GM23338 (cell line): ENCODE results near the gene CHD2. TPM values are rescaled to one million over a fixed set of nuclear protein-coding genes. Genes with fewer than 3 reads are reported as not detected.

Source experiments
- ATAC-seq: fragments of 200-7000 bp; cut with Tn5 transposase; 3 replicates; pipeline ENCODE4 v1.9.1; 2020
- DNase-seq: peaks from one replicate; pipeline ENCODE4 v3.0.0-alpha.2; 2015; ENCODE audit warnings: low spot score
- H2AFZ ChIP-seq: fragments of 200-600 bp; sonication (generic); 2 replicates; pipeline ENCODE4 v1.8.0; 2016; ENCODE audit warnings: antibody characterized with exemption, mild to moderate bottlenecking, moderate library complexity
- H3F3A ChIP-seq: fragments of 200-600 bp; sonication (generic); replicated peaks from 2 replicates; pipeline ENCODE4 v1.8.0; 2017; ENCODE audit warnings: antibody characterized with exemption, mixed run types, low read depth
- H3K27ac ChIP-seq: fragments of 200-600 bp; sonication (generic); 2 replicates; pipeline ENCODE4 v1.6.1; 2016; ENCODE audit warnings: low read depth
- H3K27me3 ChIP-seq: fragments of 200-600 bp; sonication (generic); 2 replicates; pipeline ENCODE4 v1.8.0; 2016; ENCODE audit warnings: mild to moderate bottlenecking, mixed run types, moderate library complexity; ENCODE audit not compliant: insufficient read depth
- H3K36me3 ChIP-seq: fragments of 200-600 bp; sonication (generic); 2 replicates; pipeline ENCODE4 v1.8.0; 2016; ENCODE audit warnings: mild to moderate bottlenecking; ENCODE audit not compliant: insufficient read depth
- H3K4me1 ChIP-seq: fragments of 200-600 bp; sonication (generic); 2 replicates; pipeline ENCODE4 v1.8.0; 2016; ENCODE audit warnings: mild to moderate bottlenecking, moderate library complexity; ENCODE audit not compliant: insufficient read depth
- H3K4me2 ChIP-seq: fragments of 200-600 bp; sonication (generic); 2 replicates; pipeline ENCODE4 v1.7.1; 2017; ENCODE audit warnings: mixed run types
- H3K4me3 ChIP-seq: fragments of 200-600 bp; sonication (generic); 2 replicates; pipeline ENCODE4 v1.6.1; 2016; ENCODE audit warnings: mixed run types
- H3K79me2 ChIP-seq: fragments of 200-600 bp; sonication (generic); replicated peaks from 2 replicates; pipeline ENCODE4 v1.8.0; 2017; ENCODE audit warnings: mild to moderate bottlenecking; ENCODE audit not compliant: insufficient read depth
- H3K9me2 ChIP-seq: fragments of 200-600 bp; sonication (generic); 2 replicates; pipeline ENCODE4 v1.8.0; 2017; ENCODE audit not compliant: insufficient read depth
- H4K20me1 ChIP-seq: fragments of 200-600 bp; sonication (generic); replicated peaks from 2 replicates; pipeline ENCODE4 v1.8.0; 2017; ENCODE audit warnings: mild to moderate bottlenecking; ENCODE audit not compliant: insufficient read depth
- H3K27ac Mint-ChIP-seq: 2 replicates; pipeline ENCODE4 v1.8.0; 2020; ENCODE audit warnings: inconsistent platforms, mild to moderate bottlenecking, moderate library complexity, mixed read lengths
- H3K27me3 Mint-ChIP-seq: 3 replicates; pipeline ENCODE4 v1.8.0; 2022; ENCODE audit warnings: low read depth, mild to moderate bottlenecking, moderate library complexity, mixed read lengths, inconsistent platforms; ENCODE audit not compliant: insufficient read depth, poor library complexity
- H3K36me3 Mint-ChIP-seq: 3 replicates; pipeline ENCODE4 v1.8.0; 2021; ENCODE audit warnings: low read depth, mild to moderate bottlenecking, inconsistent platforms, moderate library complexity, mixed read lengths
- H3K4me1 Mint-ChIP-seq: 3 replicates; pipeline ENCODE4 v1.8.0; 2020; ENCODE audit warnings: mild to moderate bottlenecking, inconsistent platforms, mixed read lengths
- H3K4me3 Mint-ChIP-seq: 3 replicates; pipeline ENCODE4 v1.8.0; 2021; ENCODE audit warnings: moderate library complexity, mild to moderate bottlenecking, inconsistent platforms, mixed read lengths
- H3K9me3 Mint-ChIP-seq: 3 replicates; pipeline ENCODE4 v1.8.0; 2020; ENCODE audit warnings: moderate library complexity, mild to moderate bottlenecking, inconsistent platforms, mixed read lengths
- CREB1 ChIP-seq: fragments of 250-450 bp; sonication (Bioruptor Pico); IDR thresholded peaks from 2 replicates; pipeline ENCODE4 v1.5.0; 2020; ENCODE audit warnings: low read depth, mild to moderate bottlenecking, moderate library complexity
- CTCF ChIP-seq, 2 experiments: fragments of 200-600 bp in 1 of 2; sonication (generic) in 1 of 2; conservative IDR thresholded peaks; 2 replicates each; pipeline versions ENCODE4 v1.5.1 to v1.6.1; 2016 to 2017; ENCODE audit warnings: antibody characterized with exemption in 2 of 2, low read depth in 2 of 2, mild to moderate bottlenecking in 2 of 2, moderate library complexity in 1 of 2
- ETS1 ChIP-seq: IDR thresholded peaks from 2 replicates; pipeline ENCODE4 v1.6.1; 2016; ENCODE audit warnings: antibody characterized with exemption
- EZH2 ChIP-seq: fragments of 200-600 bp; sonication (generic); IDR thresholded peaks from one replicate; pipeline ENCODE4 v1.8.0; 2017; ENCODE audit warnings: antibody characterized with exemption, mild to moderate bottlenecking, low read depth; ENCODE audit not compliant: unreplicated experiment
- EZH2phosphoT487 ChIP-seq: fragments of 200-600 bp; sonication (generic); IDR thresholded peaks from one replicate; pipeline ENCODE4 v1.8.1; 2018; ENCODE audit warnings: antibody characterized with exemption; ENCODE audit not compliant: unreplicated experiment
- JUNB ChIP-seq: IDR thresholded peaks from one replicate; pipeline ENCODE4 v1.6.1; 2016; ENCODE audit warnings: antibody characterized with exemption; ENCODE audit not compliant: unreplicated experiment
- NANOG ChIP-seq: IDR thresholded peaks from 2 replicates; pipeline ENCODE4 v1.6.1; 2016; ENCODE audit warnings: antibody characterized with exemption, borderline replicate concordance
- POLR2AphosphoS5 ChIP-seq: IDR thresholded peaks from 2 replicates; pipeline ENCODE4 v1.6.1; 2016; ENCODE audit warnings: antibody characterized with exemption, low read depth
- REST ChIP-seq: IDR thresholded peaks from one replicate; pipeline ENCODE4 v1.6.1; 2018; ENCODE audit warnings: antibody characterized with exemption; ENCODE audit not compliant: unreplicated experiment
- STAT1 ChIP-seq: IDR thresholded peaks from one replicate; pipeline ENCODE4 v1.6.1; 2016; ENCODE audit warnings: antibody characterized with exemption; ENCODE audit not compliant: unreplicated experiment
- ZNF114 ChIP-seq: fragments of 250-450 bp; sonication (Bioruptor Pico); IDR thresholded peaks from 2 replicates; pipeline ENCODE4 v1.5.0; 2020; ENCODE audit warnings: mild to moderate bottlenecking, moderate library complexity
- ZNF331 ChIP-seq: fragments of 250-450 bp; sonication (Bioruptor Pico); IDR thresholded peaks from 2 replicates; pipeline ENCODE4 v1.5.0; 2020; ENCODE audit warnings: low read depth, mild to moderate bottlenecking, moderate library complexity
- ZNF462 ChIP-seq: fragments of 250-450 bp; sonication (Bioruptor Pico); IDR thresholded peaks from 2 replicates; pipeline ENCODE4 v1.5.0; 2020; ENCODE audit warnings: mild to moderate bottlenecking, moderate library complexity
- polyA plus RNA-seq: library from polyadenylated mRNA; unstranded; fragments of >200 nt; fragmentation: Nextera tagmentation; extraction: Ambion mirVana; gene quantifications from 2 replicates; pipeline ENCODE4 v1.2.1, GENCODE V29; 2016
- total RNA-seq: library from RNA; depleted of rRNA; stranded (reverse); fragments of >200 nt; shearing (Covaris generic); gene quantifications from 2 replicates; pipeline ENCODE4 v1.2.3, GENCODE V29; 2014

The CHD2 gene
- total and polyA plus RNA-seq, 2 experiments from 2014 or later: 119 to 130 TPM

GRCh38 chr15:92882697-92883162, 17.4 kb upstream of the CHD2 start:
- H3K4me3 Mint-ChIP-seq: peak overlapping the region; percentile 98; the same call in 2 of the 3 replicates
- DNase-seq (no peak), ATAC-seq (peak; percentile 70)
- Histone ChIP-seq H2AFZ (no peak overlapping the region), H3K27ac (peak overlapping the region; percentile 86; the same call in 1 of the 2 replicates), H3K27me3 (no peaks in the 10 kb centered on the region), H3K4me2 (peak overlapping the region; percentile 77; the same call in 1 of the 2 replicates), H3K36me3 (peaks cover 19% of the 10 kb centered on the region), H3K4me1 (peaks cover 42% of the 10 kb centered on the region), H3K9me2 (no peaks in the 10 kb centered on the region), H3F3A (no peaks in the 10 kb centered on the region; the same call in 1 of the 2 replicates), H3K79me2 (peaks cover 48% of the 10 kb centered on the region), H4K20me1 (no peaks in the 10 kb centered on the region), H3K4me3 (peak overlapping the region; percentile 68)
- TF ChIP-seq ETS1 (no peak), CTCF (conservative IDR thresholded peaks at IDR 0.05; ENCODE audit: low read depth in 2 of 2) (no peak), EZH2phosphoT487 (no peak), CREB1 (CRISPR knock-in tag) (no peak), POLR2AphosphoS5 (no peak; the same call in 1 of the 2 replicates), REST (no peak), JUNB (no peak), ZNF462 (CRISPR knock-in tag) (no peak), NANOG (no peak), EZH2 (no peak), STAT1 (no peak), ZNF114 (CRISPR knock-in tag) (no peak), ZNF331 (CRISPR knock-in tag) (no peak)
- peaks cover 59% of the 10 kb centered on the region for H3K4me1 Mint-ChIP-seq
- H3K27me3 Mint-ChIP-seq: peaks cover 22% of the 10 kb centered on the region
- H3K36me3 Mint-ChIP-seq: peaks cover 43% of the 10 kb centered on the region
- no peak overlapping the region for H3K27ac Mint-ChIP-seq
- H3K9me3 Mint-ChIP-seq: peaks cover 2% of the 10 kb centered on the region; the same call in 2 of the 3 replicates
